HG02759 (cell line): ENCODE measurements around the gene KIAA0930.

ENCODE experiments used
- ATAC-seq: cut with Tn5 transposase; IDR thresholded peaks from one replicate; pipeline ENCODE4 v1.9.1; 2021; ENCODE audit warnings: mild to moderate bottlenecking, moderate library complexity; ENCODE audit not compliant: unreplicated experiment

The KIAA0930 gene

DNA sequence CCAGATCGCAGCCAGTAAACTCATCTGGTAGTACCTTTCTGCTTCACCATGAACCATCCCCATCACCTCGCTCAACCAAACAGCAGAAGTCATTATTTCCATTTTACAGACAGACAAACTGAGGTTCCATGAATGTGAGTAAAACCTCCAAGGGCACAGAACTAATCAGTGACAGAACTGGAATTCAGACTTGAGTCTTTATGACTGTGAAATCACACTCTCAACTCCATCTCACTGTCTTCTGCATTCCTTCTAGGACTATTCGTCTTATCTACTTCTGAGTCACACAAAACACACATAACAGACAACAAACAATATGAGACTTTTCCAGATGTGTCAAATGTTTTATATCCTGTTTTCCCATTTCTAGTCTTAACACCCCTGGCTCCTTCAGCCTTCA is 86.3 kb downstream of the KIAA0930 start:
- ATAC-seq = no peak

DNA sequence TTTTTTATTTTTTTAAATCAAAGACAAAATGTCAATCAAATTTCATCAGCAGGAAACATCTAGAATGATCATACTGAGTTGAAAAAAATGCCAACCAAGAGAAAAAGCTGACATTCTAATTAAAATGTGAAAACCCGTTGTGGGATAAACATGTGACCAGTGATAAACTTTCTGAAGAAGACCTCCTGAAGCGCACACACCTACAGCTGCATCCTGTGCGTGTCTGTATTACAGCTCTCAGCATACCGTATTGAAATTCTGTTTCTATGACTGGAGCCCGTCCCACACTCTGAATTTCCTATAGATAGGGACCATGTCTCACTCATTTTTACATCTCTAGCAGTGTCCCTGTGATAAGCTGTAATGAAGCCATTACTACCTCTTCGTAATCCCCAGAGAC is 89.2 kb downstream of the KIAA0930 start:
- no peak for ATAC-seq

DNA sequence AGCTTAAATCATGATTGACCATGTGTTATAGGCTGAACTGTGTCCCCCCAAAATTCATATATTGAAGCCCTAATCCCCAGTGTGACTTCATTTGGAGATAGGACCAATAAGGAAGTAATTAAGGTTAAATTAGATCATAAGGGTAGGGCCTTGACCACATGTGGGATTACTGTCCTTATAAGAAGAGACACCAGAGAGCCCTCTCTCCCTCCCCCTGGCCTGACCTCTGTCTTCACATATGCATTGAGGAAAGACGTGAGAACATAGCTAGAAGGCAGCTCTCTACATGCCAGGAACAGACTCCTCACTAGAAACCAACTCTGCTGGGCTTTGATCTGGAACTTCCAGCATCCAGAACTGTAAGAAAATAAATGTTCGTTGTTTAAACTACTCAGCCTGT is 90.6 kb downstream of the KIAA0930 start:
- ATAC-seq = no peak

GRCh38 chr22:45149671-45150070 is 91.0 kb downstream of the KIAA0930 start:
- no peak for ATAC-seq

GRCh38 chr22:45144916-45145315 is 95.8 kb downstream of the KIAA0930 start:
- no peak for ATAC-seq

GRCh38 chr22:45142376-45142775 is 98.3 kb downstream of the KIAA0930 start:
- no peak for ATAC-seq
